ENCODE results near the gene DYNLRB1.

DNA sequence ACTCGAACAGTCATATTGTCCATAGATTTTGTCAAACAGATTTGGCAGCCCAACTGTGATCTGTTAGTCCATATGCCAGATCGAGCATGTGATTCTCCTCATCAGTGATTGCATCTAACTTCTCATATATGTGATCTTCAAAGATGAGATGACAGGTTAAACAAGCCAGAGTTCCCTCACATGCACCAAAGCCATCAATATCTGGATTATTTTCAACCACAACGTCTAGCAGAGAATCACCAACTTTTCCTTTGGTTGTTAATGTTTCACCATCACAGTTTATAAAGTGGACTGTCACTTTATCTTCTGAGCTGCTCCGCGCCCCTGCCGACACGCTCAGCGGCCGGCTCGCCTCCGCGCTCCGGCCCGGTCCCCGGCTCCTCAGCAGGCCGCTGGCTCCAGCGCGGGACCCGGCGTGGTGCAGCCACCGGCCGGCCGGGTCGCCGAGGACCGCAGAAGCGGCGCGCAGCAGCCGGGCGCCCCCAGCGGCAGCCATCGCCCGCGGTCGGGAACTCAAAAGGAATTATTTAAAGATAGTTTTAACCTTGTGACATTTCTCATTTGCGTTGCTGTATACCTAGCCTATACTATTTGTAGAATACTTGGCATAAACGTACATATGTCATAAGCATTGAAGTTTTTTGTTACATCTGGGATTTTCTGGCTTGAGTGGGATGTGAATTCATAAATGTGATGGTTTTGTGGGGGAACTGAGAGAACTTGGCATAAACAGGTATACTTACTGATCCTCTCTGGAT is 40.1 kb upstream of the DYNLRB1 start:
- TF ChIP-seq, protein P1, sequence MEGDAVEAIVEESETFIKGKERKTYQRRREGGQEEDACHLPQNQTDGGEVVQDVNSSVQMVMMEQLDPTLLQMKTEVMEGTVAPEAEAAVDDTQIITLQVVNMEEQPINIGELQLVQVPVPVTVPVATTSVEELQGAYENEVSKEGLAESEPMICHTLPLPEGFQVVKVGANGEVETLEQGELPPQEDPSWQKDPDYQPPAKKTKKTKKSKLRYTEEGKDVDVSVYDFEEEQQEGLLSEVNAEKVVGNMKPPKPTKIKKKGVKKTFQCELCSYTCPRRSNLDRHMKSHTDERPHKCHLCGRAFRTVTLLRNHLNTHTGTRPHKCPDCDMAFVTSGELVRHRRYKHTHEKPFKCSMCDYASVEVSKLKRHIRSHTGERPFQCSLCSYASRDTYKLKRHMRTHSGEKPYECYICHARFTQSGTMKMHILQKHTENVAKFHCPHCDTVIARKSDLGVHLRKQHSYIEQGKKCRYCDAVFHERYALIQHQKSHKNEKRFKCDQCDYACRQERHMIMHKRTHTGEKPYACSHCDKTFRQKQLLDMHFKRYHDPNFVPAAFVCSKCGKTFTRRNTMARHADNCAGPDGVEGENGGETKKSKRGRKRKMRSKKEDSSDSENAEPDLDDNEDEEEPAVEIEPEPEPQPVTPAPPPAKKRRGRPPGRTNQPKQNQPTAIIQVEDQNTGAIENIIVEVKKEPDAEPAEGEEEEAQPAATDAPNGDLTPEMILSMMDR (conservative IDR thresholded peaks at IDR 0.05; ENCODE audit: low read length) = no peak
- no peak for TF ChIP-seq EZH2phosphoT487 (IDR thresholded peaks at IDR 0.05; ENCODE audit: borderline replicate concordance)

All from Loucy (cell line).